Epithelial cell of proximal tubule (primary cell): Measurements from ENCODE around the gene ADTRP. TPM values are rescaled to one million over a fixed set of nuclear protein-coding genes. Genes with fewer than 3 reads are reported as not detected.

Source experiments
- DNase-seq: peaks from one replicate; pipeline ENCODE4 v3.0.0-alpha.2; 2011; ENCODE audit warnings: low read depth
- H3K4me3 ChIP-seq: 2 replicates; pipeline ENCODE4 v1.5.1; 2011; ENCODE audit warnings: low read depth, mild to moderate bottlenecking, low read length
- total RNA-seq: library from RNA; depleted of rRNA; stranded (reverse); fragments of >200 nt; gene quantifications from 2 replicates; pipeline ENCODE4 v1.2.3, GENCODE V29; 2015
- TF ChIP-seq, protein P1 (sequence below): conservative IDR thresholded peaks from 2 replicates; pipeline ENCODE4 v1.5.1; 2012; ENCODE audit warnings: low read depth, mild to moderate bottlenecking, low read length

ADTRP gene
- total RNA-seq, 1 donor from 2014 or later, result 0.12 TPM

DNA sequence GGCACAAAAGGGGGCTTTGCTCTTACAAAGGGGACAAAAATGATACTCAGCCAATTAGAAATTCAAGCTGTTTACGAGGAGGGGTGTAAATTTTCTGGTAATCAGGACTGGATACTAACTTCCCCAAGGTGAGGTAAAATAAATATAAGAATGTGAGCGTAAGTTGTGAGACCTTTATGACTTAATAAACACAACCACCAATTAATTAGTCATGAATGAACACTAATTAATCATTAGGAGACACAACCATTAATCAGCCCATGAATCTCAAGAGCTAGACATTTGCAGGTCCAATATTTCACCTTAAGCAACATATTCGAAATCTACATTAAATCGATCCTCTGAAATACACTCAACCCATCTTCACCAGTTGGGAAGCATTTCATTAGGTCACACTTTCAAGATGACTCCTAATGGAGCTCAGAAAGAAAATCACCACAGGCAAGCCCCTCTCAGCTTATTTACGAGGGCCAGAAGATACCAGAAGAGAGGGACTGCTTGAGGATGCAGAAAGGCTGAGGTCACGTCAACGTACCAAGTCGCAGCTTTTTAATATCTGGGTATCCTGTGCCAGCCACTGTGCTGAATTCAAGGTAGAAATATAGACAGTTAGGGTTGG is 2.7 kb downstream of the ADTRP start:
- no peak for DNase-seq
- no peak overlapping the region for H3K4me3 ChIP-seq
- TF ChIP-seq, protein P1, sequence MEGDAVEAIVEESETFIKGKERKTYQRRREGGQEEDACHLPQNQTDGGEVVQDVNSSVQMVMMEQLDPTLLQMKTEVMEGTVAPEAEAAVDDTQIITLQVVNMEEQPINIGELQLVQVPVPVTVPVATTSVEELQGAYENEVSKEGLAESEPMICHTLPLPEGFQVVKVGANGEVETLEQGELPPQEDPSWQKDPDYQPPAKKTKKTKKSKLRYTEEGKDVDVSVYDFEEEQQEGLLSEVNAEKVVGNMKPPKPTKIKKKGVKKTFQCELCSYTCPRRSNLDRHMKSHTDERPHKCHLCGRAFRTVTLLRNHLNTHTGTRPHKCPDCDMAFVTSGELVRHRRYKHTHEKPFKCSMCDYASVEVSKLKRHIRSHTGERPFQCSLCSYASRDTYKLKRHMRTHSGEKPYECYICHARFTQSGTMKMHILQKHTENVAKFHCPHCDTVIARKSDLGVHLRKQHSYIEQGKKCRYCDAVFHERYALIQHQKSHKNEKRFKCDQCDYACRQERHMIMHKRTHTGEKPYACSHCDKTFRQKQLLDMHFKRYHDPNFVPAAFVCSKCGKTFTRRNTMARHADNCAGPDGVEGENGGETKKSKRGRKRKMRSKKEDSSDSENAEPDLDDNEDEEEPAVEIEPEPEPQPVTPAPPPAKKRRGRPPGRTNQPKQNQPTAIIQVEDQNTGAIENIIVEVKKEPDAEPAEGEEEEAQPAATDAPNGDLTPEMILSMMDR, result no peak

GRCh38 chr6:11774426-11774825 is 4.2 kb downstream of the ADTRP start:
- no peak for DNase-seq
- TF ChIP-seq, protein P1, result no peak
- no peak overlapping the region for H3K4me3 ChIP-seq

DNA sequence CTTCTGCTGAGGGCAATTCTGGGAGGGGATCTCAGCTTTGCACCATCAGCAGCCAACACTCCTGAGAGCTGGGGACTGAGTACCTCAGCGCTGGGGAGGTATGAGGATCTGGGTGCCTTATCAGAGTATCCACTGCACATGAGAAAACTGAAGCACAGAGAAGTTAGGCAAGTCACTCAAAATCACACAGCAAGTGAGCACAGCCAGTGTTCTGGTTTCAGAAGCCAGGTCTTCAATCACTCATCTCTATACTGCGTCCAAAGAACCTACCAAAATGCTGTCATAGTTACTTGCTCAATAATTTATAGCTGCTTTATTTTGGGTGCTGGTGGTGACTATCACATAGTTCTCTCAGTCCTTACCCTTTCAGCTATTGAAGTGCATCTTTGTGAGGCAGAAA is 5.0 kb downstream of the ADTRP start:
- no peak overlapping the region for H3K4me3 ChIP-seq
- TF ChIP-seq, protein P1, result no peak
- no peak for DNase-seq

- no peak for DNase-seq
- TF ChIP-seq, protein P1, result no peak
- H3K4me3 ChIP-seq, result no peak overlapping the region
Observed at GRCh38 chr6:11773013-11773412, 5.6 kb downstream of the ADTRP start.

DNA sequence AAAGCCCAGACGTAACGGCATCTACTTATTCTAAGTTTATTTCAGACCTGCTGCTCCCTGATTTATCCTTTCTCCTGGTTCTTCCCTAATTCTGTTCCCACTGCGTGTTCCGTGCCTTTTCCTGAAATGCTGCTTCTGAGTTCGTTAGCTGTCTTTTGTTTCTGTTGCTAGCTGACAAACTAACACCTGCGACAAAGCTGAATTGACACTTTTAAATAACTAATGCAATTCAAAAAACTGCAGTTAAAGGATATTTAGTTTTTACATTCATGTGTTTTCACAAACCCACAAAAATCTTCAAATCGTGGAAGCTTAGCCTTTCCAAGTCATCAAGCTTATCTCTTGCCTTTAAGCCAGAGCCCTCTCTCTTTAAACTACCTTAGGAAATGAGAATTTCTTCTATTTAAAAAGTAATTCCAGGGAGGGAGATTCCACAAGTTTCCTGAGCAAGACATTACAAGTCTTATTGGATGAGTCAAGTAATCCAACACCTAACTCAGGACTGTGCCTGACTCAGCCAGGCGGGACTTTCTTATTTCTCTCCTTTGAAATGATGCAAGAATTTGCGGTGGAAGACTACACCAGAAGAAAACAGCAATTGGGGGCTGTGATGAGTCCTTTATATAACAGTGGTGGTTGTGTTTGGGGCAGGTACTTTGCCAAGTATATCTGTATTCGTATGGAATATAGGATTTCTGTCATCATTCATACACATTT is 6.3 kb downstream of the ADTRP start:
- TF ChIP-seq, protein P1, result no peak
- H3K4me3 ChIP-seq, result no peak overlapping the region
- DNase-seq, result peak; percentile 93

- TF ChIP-seq, protein P1, result no peak
- no peak for DNase-seq
- H3K4me3 ChIP-seq, result no peak overlapping the region
Observed at GRCh38 chr6:11771473-11772048, 7.0 kb downstream of the ADTRP start.
